GM19438 (cell line): ENCODE measurements around the gene LEP.

Experiments
- ATAC-seq: cut with Tn5 transposase; IDR thresholded peaks from one replicate; pipeline ENCODE4 v1.9.1; 2021; ENCODE audit warnings: low read depth; ENCODE audit not compliant: unreplicated experiment

Gene LEP

GRCh38 chr7:128243273-128243672, 2.2 kb downstream of the LEP start:
- ATAC-seq = no peak

GRCh38 chr7:128244861-128245260, 3.8 kb downstream of the LEP start:
- no peak for ATAC-seq

- ATAC-seq = no peak
These were observed 6.0 kb downstream of the LEP start for GRCh38 chr7:128247108-128247507.

- ATAC-seq = no peak
These were observed 6.6 kb downstream of the LEP start for GRCh38 chr7:128247640-128248194.

- no peak for ATAC-seq
These were observed 10.3 kb downstream of the LEP start for GRCh38 chr7:128251337-128251736.

GRCh38 chr7:128253701-128254100, 12.6 kb downstream of the LEP start:
- ATAC-seq = no peak

GRCh38 chr7:128254470-128254869, 13.4 kb downstream of the LEP start:
- ATAC-seq = no peak

- no peak for ATAC-seq
These were observed 14.2 kb downstream of the LEP start for GRCh38 chr7:128255271-128255670.

GRCh38 chr7:128257458-128257857, 16.4 kb downstream of the LEP start:
- ATAC-seq = no peak

- no peak for ATAC-seq
These were observed 18.3 kb downstream of the LEP start for GRCh38 chr7:128259131-128260061.

GRCh38 chr7:128260069-128260795, 19.2 kb downstream of the LEP start:
- ATAC-seq = no peak

GRCh38 chr7:128262273-128263028, 21.4 kb downstream of the LEP start:
- ATAC-seq = no peak

GRCh38 chr7:128263420-128263819, 22.3 kb downstream of the LEP start:
- ATAC-seq = no peak

- ATAC-seq = no peak
These were observed 23.4 kb downstream of the LEP start for GRCh38 chr7:128264477-128264876.

GRCh38 chr7:128265156-128265905, 24.3 kb downstream of the LEP start:
- no peak for ATAC-seq

- no peak for ATAC-seq
These were observed 24.8 kb downstream of the LEP start for GRCh38 chr7:128265906-128266300.

- ATAC-seq = no peak
These were observed 25.4 kb downstream of the LEP start for GRCh38 chr7:128266529-128266882.

GRCh38 chr7:128266883-128267594, 26.0 kb downstream of the LEP start:
- no peak for ATAC-seq

GRCh38 chr7:128267595-128267924, 26.5 kb downstream of the LEP start:
- no peak for ATAC-seq

- ATAC-seq = no peak
These were observed 27.2 kb downstream of the LEP start for GRCh38 chr7:128268233-128268632.
